22Rv1 (cell line): ENCODE data around the gene PREX1.

Experiments used
- CTCF ChIP-seq: fragments of 450-650 bp; IDR thresholded peaks from 2 replicates; pipeline ENCODE4 v1.5.1; 2017; ENCODE audit warnings: mild to moderate bottlenecking
- ZFX ChIP-seq: fragments of 450-650 bp; IDR thresholded peaks from 2 replicates; pipeline ENCODE4 v1.6.1; 2017; ENCODE audit warnings: antibody characterized with exemption, borderline replicate concordance

GRCh38 chr20:48832405-48832730 is 4.6 kb upstream of the PREX1 start:
- no peak for TF ChIP-seq CTCF
- TF ChIP-seq ZFX, result no peak
